ENCODE results near the gene OR10J4.

- no peak for TF ChIP-seq BCL3 (IDR thresholded peaks at IDR 0.05)
- no peak for TF ChIP-seq JUNB (IDR thresholded peaks at IDR 0.05)
- TF ChIP-seq, protein P1, sequence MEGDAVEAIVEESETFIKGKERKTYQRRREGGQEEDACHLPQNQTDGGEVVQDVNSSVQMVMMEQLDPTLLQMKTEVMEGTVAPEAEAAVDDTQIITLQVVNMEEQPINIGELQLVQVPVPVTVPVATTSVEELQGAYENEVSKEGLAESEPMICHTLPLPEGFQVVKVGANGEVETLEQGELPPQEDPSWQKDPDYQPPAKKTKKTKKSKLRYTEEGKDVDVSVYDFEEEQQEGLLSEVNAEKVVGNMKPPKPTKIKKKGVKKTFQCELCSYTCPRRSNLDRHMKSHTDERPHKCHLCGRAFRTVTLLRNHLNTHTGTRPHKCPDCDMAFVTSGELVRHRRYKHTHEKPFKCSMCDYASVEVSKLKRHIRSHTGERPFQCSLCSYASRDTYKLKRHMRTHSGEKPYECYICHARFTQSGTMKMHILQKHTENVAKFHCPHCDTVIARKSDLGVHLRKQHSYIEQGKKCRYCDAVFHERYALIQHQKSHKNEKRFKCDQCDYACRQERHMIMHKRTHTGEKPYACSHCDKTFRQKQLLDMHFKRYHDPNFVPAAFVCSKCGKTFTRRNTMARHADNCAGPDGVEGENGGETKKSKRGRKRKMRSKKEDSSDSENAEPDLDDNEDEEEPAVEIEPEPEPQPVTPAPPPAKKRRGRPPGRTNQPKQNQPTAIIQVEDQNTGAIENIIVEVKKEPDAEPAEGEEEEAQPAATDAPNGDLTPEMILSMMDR (IDR thresholded peaks at IDR 0.05) = no peak
- TF ChIP-seq, protein P2, sequence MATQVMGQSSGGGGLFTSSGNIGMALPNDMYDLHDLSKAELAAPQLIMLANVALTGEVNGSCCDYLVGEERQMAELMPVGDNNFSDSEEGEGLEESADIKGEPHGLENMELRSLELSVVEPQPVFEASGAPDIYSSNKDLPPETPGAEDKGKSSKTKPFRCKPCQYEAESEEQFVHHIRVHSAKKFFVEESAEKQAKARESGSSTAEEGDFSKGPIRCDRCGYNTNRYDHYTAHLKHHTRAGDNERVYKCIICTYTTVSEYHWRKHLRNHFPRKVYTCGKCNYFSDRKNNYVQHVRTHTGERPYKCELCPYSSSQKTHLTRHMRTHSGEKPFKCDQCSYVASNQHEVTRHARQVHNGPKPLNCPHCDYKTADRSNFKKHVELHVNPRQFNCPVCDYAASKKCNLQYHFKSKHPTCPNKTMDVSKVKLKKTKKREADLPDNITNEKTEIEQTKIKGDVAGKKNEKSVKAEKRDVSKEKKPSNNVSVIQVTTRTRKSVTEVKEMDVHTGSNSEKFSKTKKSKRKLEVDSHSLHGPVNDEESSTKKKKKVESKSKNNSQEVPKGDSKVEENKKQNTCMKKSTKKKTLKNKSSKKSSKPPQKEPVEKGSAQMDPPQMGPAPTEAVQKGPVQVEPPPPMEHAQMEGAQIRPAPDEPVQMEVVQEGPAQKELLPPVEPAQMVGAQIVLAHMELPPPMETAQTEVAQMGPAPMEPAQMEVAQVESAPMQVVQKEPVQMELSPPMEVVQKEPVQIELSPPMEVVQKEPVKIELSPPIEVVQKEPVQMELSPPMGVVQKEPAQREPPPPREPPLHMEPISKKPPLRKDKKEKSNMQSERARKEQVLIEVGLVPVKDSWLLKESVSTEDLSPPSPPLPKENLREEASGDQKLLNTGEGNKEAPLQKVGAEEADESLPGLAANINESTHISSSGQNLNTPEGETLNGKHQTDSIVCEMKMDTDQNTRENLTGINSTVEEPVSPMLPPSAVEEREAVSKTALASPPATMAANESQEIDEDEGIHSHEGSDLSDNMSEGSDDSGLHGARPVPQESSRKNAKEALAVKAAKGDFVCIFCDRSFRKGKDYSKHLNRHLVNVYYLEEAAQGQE (IDR thresholded peaks at IDR 0.05) = no peak
- TF ChIP-seq RAD21 (conservative IDR thresholded peaks at IDR 0.05 in 1 of 2, IDR thresholded peaks at IDR 0.05 in 1 of 2) = no peak
- TF ChIP-seq ZNF302 (CRISPR knock-in tag; IDR thresholded peaks at IDR 0.05) = no peak
Measured at GRCh38 chr1:159459551-159459950, 27.5 kb downstream of the OR10J4 start.
